Testis (tissue), 2 donors: ENCODE results near the gene AP1S3.

Source experiments
- POLR2A ChIP-seq: fragments of 450-650 bp; IDR thresholded peaks from one replicate; pipeline ENCODE4 v1.6.1; 2017; ENCODE audit warnings: antibody characterized with exemption, mild to moderate bottlenecking, moderate library complexity
- TF ChIP-seq, protein P1 (sequence below), 3 experiments: fragments of 450-650 bp in 2 of 3; fragments of 200-600 bp in 1 of 3; sonication (generic) in 1 of 3; IDR thresholded peaks; one replicate each; pipeline ENCODE4 v1.5.1; 2016 to 2019; ENCODE audit warnings: antibody characterized with exemption in 3 of 3, mild to moderate bottlenecking in 2 of 3, moderate library complexity in 1 of 3

DNA sequence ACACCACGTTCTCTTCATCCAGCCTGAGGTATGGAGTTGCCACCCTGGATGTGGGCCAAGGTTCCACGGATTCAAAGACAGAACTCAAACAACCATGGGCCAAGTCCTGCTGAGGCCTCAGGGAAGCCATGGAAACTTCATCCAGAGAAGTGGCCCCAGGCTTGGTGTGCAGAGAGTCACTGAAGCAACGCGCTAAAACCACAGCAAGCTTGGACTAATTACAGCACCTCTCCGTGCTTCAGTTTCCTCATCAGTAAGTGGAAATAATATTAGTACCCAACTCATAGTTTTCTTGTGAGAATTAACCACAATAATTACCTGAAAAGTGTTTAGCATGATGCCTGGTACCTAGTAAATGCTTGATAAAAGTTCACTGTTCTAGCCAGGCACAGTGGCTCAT is 19.2 kb upstream of the AP1S3 start:
- TF ChIP-seq, protein P1, sequence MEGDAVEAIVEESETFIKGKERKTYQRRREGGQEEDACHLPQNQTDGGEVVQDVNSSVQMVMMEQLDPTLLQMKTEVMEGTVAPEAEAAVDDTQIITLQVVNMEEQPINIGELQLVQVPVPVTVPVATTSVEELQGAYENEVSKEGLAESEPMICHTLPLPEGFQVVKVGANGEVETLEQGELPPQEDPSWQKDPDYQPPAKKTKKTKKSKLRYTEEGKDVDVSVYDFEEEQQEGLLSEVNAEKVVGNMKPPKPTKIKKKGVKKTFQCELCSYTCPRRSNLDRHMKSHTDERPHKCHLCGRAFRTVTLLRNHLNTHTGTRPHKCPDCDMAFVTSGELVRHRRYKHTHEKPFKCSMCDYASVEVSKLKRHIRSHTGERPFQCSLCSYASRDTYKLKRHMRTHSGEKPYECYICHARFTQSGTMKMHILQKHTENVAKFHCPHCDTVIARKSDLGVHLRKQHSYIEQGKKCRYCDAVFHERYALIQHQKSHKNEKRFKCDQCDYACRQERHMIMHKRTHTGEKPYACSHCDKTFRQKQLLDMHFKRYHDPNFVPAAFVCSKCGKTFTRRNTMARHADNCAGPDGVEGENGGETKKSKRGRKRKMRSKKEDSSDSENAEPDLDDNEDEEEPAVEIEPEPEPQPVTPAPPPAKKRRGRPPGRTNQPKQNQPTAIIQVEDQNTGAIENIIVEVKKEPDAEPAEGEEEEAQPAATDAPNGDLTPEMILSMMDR (IDR thresholded peaks at IDR 0.05), result no peak
- TF ChIP-seq POLR2A, result no peak
